Jurkat, Clone E6-1 (cell line): ENCODE data around the gene TACC2.
"Not testable (repeated sequence)": the region's sequence is repeated elsewhere in the genome, so short reads cannot be mapped to it uniquely, and the experiment has no call there.

Experiments
- DNase-seq: peaks from one replicate; pipeline ENCODE4 v3.0.0-alpha.2; 2011; ENCODE audit warnings: low read depth, low spot score
- H3K4me3 ChIP-seq: 2 replicates; pipeline ENCODE4 v1.5.1; 2011; ENCODE audit warnings: mild to moderate bottlenecking, low read length, control low read depth, moderate library complexity

TACC2 gene

GRCh38 chr10:122103592-122103991, 114.6 kb downstream of the TACC2 start:
- no peak overlapping the region for H3K4me3 ChIP-seq
- no peak for DNase-seq

DNA sequence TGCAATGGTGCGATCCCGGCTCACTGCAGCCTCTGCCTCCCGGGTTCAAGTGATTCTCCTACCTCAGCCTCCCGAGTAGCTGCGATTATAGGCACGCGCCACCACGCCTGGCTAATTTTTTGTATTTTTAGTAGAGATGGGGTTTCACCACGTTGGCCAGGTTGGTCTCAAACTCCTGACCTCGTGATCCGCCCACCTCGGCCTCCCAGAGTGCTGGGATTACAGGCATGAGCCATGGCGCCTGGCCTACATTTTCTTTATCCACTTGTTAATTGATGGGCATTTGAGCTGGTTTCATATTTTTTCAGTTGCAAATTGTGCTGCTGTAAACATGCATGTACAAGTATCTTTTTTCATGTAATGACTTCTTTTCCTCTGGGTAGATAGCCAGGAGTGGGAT, 119.8 kb downstream of the TACC2 start:
- not testable (repeated sequence) for H3K4me3 ChIP-seq, DNase-seq

DNA sequence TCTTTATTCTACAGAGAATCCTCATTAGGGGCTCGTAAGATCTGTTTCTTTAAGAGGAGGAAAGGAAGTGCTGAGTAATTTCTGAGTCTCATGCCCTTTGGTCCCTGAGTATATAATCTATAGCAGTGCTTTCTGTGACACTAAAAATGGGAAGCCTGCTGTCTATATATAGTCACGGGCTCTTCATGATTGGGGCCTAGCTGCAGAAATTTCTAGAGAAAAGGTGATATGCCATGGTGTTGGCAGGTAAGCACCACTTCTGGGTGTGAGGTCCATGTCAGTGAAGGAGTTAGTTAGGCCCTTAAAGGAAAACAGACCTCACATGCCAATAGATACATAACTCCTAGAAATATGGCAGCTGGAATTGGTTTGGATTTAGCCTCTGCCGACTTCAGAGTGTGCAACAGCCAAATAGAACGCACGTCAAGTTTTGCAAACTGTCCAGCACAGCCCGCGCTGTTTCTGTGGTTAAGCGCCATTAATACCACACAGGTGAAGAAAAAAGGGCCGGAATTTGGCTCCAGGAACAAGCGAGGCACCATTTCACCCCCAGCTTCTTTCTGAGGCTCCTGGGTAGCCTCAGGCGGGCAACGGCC, 123.2 kb downstream of the TACC2 start:
- no peak for DNase-seq
- no peak overlapping the region for H3K4me3 ChIP-seq

GRCh38 chr10:122112625-122113160, 123.7 kb downstream of the TACC2 start:
- H3K4me3 ChIP-seq = no peak overlapping the region
- no peak for DNase-seq

GRCh38 chr10:122113161-122113944, 124.4 kb downstream of the TACC2 start:
- no peak for DNase-seq
- no peak overlapping the region for H3K4me3 ChIP-seq

- H3K4me3 ChIP-seq = no peak overlapping the region
- no peak for DNase-seq
Measured at GRCh38 chr10:122113945-122114747, 125.2 kb downstream of the TACC2 start.

- DNase-seq = no peak
- H3K4me3 ChIP-seq = no peak overlapping the region
Measured at GRCh38 chr10:122115874-122116273, 126.9 kb downstream of the TACC2 start.

DNA sequence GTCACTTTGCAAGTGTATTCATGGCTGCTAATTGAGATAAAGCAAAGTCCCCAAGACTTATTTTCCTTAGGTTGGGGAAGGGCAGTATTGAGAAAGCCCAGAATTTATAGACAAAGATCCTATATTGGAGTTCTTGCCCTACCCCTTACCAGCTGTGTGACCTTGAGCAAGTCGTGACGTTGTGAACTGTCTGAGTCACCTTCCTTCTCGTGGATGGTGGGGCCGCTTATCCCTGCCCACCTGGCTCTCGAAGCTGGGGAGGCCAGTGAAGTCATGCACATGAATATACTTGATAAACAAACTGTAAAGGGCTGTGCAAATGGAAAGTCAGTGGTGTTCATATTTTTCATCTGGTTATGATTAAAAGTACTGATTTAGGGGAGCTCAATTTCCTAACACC, 127.4 kb downstream of the TACC2 start:
- no peak overlapping the region for H3K4me3 ChIP-seq
- DNase-seq = no peak

- no peak for DNase-seq
- no peak overlapping the region for H3K4me3 ChIP-seq
Measured at GRCh38 chr10:122117475-122117874, 128.5 kb downstream of the TACC2 start.

GRCh38 chr10:122120008-122120744, 131.2 kb downstream of the TACC2 start:
- no peak overlapping the region for H3K4me3 ChIP-seq
- no peak for DNase-seq

- no peak overlapping the region for H3K4me3 ChIP-seq
- DNase-seq = no peak
Measured at GRCh38 chr10:122121059-122121458, 132.1 kb downstream of the TACC2 start.

DNA sequence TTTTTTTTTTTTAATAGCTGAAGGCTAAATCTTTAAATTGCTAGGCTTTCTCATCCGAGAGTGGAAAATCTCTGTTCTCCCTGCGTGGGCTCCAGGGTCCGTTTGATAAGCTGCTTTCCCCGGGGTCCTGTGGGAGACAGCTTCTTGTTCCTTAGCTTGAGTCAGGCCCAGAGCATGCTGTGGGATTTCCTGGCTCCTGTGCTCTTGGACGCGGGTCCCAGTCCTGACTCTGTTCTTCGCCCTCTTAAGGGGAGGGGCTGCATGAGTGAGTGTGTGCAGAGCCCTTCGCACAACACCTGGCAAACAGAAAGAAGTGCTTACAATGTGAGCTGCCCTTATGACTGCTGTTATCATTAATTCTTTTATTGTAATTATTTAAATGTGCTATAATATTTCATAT, 133.5 kb downstream of the TACC2 start:
- no peak overlapping the region for H3K4me3 ChIP-seq

GRCh38 chr10:122123186-122123585, 134.2 kb downstream of the TACC2 start:
- no peak overlapping the region for H3K4me3 ChIP-seq
- DNase-seq = no peak

More for the DNA sequence above, 133.5 kb downstream of the TACC2 start:
- DNase-seq = no peak

DNA sequence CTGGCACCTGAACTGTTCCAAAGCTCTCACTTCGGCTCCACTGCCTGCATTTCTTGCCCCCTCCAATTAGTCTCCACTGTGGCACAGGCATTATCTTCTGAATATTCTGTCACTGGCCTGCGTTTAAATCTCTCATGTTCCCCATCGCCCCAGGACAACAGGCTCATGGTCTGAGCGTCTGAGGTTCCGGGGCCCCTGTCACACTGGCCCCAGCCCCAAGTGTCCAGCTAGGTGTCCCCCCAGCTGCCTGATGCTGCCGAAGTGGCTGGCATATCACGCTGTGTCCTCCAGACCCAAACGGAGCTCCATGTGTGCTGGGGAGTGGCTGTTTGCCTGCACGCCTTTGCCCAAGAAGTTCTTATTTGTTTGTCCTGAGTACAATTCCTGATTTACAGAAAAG, 135.4 kb downstream of the TACC2 start:
- no peak for DNase-seq

DNA sequence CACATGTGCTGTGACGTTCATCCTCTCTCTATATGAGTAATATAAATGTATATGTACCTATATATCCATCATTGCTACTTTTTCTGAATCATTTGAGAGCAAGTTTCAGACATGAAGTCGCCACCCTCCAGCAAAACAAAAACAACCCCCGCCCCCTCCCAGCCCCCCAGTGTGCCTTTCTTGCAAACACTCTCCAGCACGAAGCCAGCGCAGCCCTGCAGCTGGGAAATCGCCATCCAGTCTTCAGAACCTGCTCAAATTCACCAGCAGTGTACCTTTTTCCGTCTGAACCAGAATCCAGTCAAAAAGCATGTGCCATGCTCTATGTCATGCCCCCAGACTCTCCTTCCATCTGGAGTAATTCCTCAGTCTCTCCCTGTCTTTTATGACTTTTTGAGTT, 135.8 kb downstream of the TACC2 start:
- DNase-seq = no peak
- no peak overlapping the region for H3K4me3 ChIP-seq

More for the DNA sequence above, 135.4 kb downstream of the TACC2 start:
- no peak overlapping the region for H3K4me3 ChIP-seq

DNA sequence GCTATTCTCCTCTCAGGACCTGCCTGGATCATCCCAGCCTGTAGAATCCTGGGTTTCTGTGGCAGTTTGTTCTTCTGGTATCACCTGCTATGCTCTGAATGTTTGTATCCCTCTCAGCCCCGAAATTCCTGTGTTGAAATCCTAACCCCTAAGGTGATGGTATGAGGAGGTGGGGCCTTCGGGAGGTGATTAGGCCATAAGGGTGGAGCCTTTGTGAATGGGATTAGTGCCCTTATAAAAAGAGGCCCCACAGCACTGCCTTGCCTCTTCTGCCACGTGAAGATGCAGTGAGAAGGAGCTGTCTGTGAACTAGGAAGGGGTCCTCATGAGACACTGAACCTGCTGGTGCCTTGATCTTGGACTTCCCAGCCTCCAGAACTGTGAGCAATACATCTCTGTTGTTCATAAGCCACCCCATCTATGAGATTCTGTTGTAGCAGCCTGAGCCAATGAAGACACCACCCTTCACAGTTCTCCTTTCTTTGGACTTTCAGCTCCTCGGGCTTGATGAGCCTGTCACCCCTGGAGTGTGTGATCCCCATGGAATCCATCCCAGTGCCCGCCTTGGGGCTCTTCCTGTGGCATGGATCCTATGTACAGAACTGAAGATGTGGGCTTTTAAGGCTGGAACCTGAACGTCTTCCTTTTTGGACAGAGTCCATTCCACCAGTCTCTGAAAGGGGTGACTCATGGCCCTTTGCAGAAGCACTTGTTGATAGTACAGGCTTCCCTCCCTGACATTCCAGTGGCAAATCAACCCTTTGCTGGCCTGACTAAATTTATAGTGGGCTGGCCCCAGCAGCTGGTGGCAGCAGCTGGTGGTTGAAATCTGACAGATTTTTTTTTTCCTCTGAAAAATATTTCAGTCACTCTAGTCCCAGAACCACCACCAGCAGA, 138.0 kb downstream of the TACC2 start:
- no peak for DNase-seq
- H3K4me3 ChIP-seq = no peak overlapping the region

DNA sequence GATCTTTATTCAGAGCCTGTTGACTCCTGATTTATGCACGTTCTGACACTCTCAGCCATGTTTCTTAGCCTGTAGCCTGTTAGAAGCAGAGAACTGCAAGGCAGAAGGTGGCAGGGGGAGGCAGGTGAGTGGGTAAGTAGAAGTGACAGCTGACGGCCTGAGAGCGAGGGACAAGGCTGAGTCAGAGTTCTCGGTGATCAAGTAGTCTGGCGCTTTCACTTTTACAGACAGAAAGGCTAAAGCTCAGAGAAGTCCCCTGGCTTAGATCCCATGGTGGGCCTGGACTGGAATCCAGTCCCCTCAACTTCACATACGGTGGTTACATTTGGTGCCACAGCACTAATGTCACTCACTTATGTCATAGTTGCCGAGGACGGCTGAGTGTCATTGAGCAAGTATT, 139.0 kb downstream of the TACC2 start:
- H3K4me3 ChIP-seq = no peak overlapping the region
- no peak for DNase-seq

GRCh38 chr10:122128357-122128756, 139.4 kb downstream of the TACC2 start:
- no peak overlapping the region for H3K4me3 ChIP-seq

More at GRCh38 chr10:122128357-122128756, 139.4 kb downstream of the TACC2 start:
- DNase-seq = no peak
